RWPE2 (cell line): Measurements from ENCODE around the gene WWP2.
"Not testable (repeated sequence)": the region's sequence is repeated elsewhere in the genome, so short reads cannot be mapped to it uniquely, and the experiment has no call there.

Source experiments
- ATAC-seq: fragments of 200-7000 bp; cut with Tn5 transposase; 3 replicates; pipeline ENCODE4 v1.9.1; 2021; ENCODE audit warnings: low read depth
- DNase-seq: peaks from one replicate; pipeline ENCODE4 v3.0.0-alpha.2; 2020; ENCODE audit warnings: low spot score
- H3K27ac ChIP-seq: fragments of 450-650 bp; 2 replicates; pipeline ENCODE4 v1.5.1; 2017; ENCODE audit warnings: mild to moderate bottlenecking; ENCODE audit not compliant: poor library complexity, severe bottlenecking
- H3K27me3 ChIP-seq: fragments of 250-450 bp; sonication (Bioruptor Pico); 2 replicates; pipeline ENCODE4 v1.5.1; 2021; ENCODE audit warnings: mild to moderate bottlenecking, moderate library complexity; ENCODE audit not compliant: insufficient read depth, poor library complexity, severe bottlenecking
- H3K36me3 ChIP-seq: fragments of 250-450 bp; sonication (Bioruptor Pico); 2 replicates; pipeline ENCODE4 v1.5.1; 2020; ENCODE audit warnings: low read depth, mild to moderate bottlenecking, moderate library complexity
- H3K4me1 ChIP-seq: fragments of 250-450 bp; sonication (Bioruptor Pico); 2 replicates; pipeline ENCODE4 v1.5.1; 2021; ENCODE audit warnings: mild to moderate bottlenecking, moderate library complexity; ENCODE audit not compliant: insufficient read depth, poor library complexity, severe bottlenecking
- H3K4me3 ChIP-seq: fragments of 250-450 bp; sonication (Bioruptor Pico); 2 replicates; pipeline ENCODE4 v1.5.1; 2021; ENCODE audit warnings: mild to moderate bottlenecking, moderate library complexity; ENCODE audit not compliant: severe bottlenecking
- H3K9me3 ChIP-seq: fragments of 250-450 bp; sonication (Bioruptor Pico); 2 replicates; pipeline ENCODE4 v1.5.1; 2021; ENCODE audit warnings: mild to moderate bottlenecking, moderate library complexity; ENCODE audit not compliant: severe bottlenecking
- CTCF ChIP-seq: fragments of 450-650 bp; IDR thresholded peaks from one replicate; pipeline ENCODE4 v1.5.1; 2017; ENCODE audit warnings: mild to moderate bottlenecking, moderate library complexity; ENCODE audit not compliant: poor library complexity, severe bottlenecking

Gene WWP2

DNA sequence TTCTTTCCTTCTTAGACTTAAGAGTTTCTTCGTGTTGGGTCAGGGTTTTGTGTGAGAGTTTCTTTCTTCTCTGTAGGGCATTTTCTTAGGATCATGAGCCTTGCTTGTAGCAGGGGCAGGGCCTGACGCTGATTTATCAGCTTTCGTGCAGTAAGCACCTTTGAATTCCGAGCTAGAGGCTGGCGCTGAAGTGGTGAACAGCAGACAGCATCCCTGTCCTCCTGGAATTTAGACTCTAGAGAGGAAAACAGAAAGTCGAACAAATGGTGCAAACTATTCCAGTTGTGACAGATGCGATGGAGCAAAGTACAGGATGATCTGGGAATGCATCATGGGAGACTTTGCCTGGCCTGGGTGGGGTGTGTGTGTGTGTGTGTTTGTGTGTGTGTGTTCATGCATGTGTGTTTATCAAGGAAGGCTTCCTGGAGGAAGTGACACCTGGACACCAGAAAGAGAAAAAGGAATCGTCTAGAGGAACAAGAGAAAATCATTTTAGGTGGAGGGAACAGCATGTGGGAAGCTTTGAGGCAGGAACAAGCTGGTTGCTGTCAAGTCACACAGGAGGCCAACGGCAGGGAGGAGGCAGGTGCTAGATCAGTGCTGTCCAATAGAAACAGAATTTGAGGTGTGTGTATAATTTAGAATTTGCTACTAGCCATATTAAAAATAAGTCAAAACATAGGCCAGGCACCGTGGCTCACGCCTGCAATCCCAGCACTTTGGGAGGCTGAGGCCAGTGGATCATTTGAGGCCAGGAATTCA lies 60.2 kb downstream of the WWP2 start:
- no peak overlapping the region for H3K4me3 ChIP-seq
- no peak for ATAC-seq
- H3K27ac ChIP-seq, result no peak overlapping the region
- no peak for TF ChIP-seq CTCF
- no peaks in the 10 kb centered on the region for H3K4me1 ChIP-seq
- H3K36me3 ChIP-seq, result no peaks in the 10 kb centered on the region
- no peaks in the 10 kb centered on the region for H3K9me3 ChIP-seq
- no peaks in the 10 kb centered on the region for H3K27me3 ChIP-seq
- DNase-seq, result no peak

DNA sequence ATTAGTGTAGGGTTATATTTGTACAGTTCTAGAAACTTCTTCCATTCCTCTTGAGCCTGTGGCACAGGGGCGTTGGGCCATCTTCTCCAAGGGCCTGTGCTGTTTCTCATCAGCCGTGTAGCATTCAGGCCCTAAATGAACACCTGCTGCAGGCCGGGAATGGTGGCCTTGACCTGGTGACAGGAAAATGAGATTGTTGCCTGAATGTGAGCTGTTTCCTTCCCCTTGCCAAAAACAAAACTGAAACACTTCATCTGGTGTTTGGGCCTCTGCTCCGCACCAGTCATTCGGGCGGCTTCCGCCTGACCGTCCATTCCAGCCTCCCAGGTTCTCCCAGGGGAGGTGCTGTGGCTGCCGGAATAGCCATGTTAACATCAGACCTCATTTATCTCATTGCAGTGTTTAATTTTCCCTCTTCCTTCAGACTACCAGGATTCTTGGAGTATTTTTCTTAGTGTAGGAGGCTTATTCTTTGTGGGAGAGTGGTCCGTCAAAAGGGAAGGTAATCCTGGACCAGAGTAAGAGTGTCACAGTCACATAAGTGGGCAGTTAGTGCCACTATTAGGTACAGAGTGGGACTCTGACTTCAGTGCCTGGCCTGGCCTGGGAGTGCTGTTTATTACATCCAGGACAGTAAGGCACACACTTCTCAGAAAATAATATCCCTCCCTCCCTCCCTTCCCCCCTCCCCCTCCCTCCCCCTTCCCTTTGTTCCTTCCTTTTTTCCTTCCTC lies 61.9 kb downstream of the WWP2 start:
- Histone ChIP-seq H3K36me3 (no peaks in the 10 kb centered on the region), H3K4me3 (no peak overlapping the region), H3K27me3 (no peaks in the 10 kb centered on the region), H3K27ac (no peak overlapping the region), H3K9me3 (no peaks in the 10 kb centered on the region), H3K4me1 (no peaks in the 10 kb centered on the region)
- no peak for ATAC-seq
- TF ChIP-seq CTCF, result no peak
- DNase-seq, result no peak

- not testable (repeated sequence) for DNase-seq
These were observed 62.5 kb downstream of the WWP2 start for GRCh38 chr16:69824564-69825142.

GRCh38 chr16:69827524-69827923 lies 65.4 kb downstream of the WWP2 start:
- no peaks in the 10 kb centered on the region for H3K27me3 ChIP-seq
- H3K36me3 ChIP-seq, result no peaks in the 10 kb centered on the region
- no peak for TF ChIP-seq CTCF
- DNase-seq, result no peak
- H3K9me3 ChIP-seq, result no peaks in the 10 kb centered on the region
- peaks cover 6% of the 10 kb centered on the region for H3K4me1 ChIP-seq
- ATAC-seq, result no peak
- H3K4me3 ChIP-seq, result no peak overlapping the region
- no peak overlapping the region for H3K27ac ChIP-seq

More at GRCh38 chr16:69824564-69825142, 62.5 kb downstream of the WWP2 start:
- H3K27ac ChIP-seq, H3K9me3 ChIP-seq, H3K36me3 ChIP-seq, H3K4me1 ChIP-seq, H3K4me3 ChIP-seq, H3K27me3 ChIP-seq, ATAC-seq: not testable (repeated sequence)

DNA sequence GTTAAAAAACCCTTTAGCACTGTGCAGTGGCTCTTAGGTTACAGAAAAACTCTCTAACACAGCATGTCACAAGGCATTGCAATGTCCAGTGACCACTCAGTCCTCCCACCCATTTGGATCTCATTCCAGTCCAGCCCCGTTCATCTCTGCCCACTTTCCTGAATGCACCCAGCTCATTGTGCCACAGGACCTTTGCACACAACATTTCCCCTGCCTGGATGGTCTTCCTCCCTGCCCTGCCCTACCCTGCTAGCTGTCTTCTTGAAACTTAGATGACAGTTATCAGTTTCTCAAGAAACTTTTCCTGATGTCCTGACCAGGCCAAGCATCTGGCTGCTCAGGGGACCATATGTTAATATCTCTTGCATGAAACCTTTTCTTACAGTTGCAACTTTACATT lies 67.2 kb downstream of the WWP2 start:
- no peaks in the 10 kb centered on the region for H3K36me3 ChIP-seq
- DNase-seq (no peak), ATAC-seq (no peak)
- no peaks in the 10 kb centered on the region for H3K27me3 ChIP-seq
- H3K27ac ChIP-seq, result no peak overlapping the region
- H3K9me3 ChIP-seq, result no peaks in the 10 kb centered on the region
- no peak overlapping the region for H3K4me3 ChIP-seq
- H3K4me1 ChIP-seq, result peaks cover 6% of the 10 kb centered on the region
- no peak for TF ChIP-seq CTCF
